ENCODE results near the gene ZDHHC14. TPM values are rescaled to one million over a fixed set of nuclear protein-coding genes. Genes with fewer than 3 reads are reported as not detected.

ZDHHC14 gene
- total RNA-seq, 1 donor = 4.3 TPM

DNA sequence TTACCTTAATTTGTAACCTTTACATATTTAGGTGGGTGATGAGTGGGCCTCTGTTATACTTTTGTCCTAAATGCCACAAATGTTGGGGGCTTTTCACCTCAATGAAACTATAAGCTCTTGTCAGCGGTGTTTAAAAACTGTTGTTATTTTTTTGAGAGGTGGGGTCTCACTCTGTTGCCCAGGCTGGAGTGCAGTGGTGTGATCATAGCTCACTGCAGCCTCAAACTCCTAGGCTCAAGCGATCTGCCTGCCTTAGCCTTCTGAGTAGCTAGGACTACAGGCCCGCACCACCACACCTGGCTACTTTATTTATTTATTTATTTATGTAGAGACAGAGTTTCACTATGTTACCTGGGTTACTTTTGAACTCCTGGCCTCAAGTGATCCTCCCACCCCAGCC, 66.7 kb downstream of the ZDHHC14 start:
- TF ChIP-seq, protein P1, sequence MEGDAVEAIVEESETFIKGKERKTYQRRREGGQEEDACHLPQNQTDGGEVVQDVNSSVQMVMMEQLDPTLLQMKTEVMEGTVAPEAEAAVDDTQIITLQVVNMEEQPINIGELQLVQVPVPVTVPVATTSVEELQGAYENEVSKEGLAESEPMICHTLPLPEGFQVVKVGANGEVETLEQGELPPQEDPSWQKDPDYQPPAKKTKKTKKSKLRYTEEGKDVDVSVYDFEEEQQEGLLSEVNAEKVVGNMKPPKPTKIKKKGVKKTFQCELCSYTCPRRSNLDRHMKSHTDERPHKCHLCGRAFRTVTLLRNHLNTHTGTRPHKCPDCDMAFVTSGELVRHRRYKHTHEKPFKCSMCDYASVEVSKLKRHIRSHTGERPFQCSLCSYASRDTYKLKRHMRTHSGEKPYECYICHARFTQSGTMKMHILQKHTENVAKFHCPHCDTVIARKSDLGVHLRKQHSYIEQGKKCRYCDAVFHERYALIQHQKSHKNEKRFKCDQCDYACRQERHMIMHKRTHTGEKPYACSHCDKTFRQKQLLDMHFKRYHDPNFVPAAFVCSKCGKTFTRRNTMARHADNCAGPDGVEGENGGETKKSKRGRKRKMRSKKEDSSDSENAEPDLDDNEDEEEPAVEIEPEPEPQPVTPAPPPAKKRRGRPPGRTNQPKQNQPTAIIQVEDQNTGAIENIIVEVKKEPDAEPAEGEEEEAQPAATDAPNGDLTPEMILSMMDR (IDR thresholded peaks at IDR 0.05; ENCODE audit: insufficient read depth, low read depth, low read length) = no peak
- DNase-seq (ENCODE audit: low read depth) = no peak
- no peak overlapping the region for H3K4me3 ChIP-seq (ENCODE audit: low read depth, low read length)

DNA sequence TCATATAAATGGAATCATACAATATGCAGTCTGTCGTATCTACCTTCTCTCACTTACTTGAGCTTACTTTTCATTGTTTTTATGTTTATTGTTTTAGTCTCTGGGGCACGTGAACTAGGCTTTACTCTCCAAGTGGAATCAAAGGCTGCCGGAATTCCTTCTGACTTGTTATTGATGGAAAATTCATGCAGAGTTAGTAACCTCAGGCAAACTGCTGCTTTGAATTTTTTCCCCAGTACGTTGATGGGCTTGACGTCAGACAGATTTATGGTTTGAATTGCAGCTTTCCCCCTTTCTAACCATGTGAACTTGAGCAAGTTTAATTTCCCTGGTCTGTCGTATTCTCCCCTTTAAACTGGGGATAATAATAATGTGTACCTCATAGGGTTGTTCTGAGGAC, 68.6 kb downstream of the ZDHHC14 start:
- TF ChIP-seq, protein P1 (IDR thresholded peaks at IDR 0.05; ENCODE audit: insufficient read depth, low read depth, low read length) = no peak
- no peak overlapping the region for H3K4me3 ChIP-seq (ENCODE audit: low read depth, low read length)
- DNase-seq (ENCODE audit: low read depth) = peak; percentile 16

GRCh38 chr6:157450931-157451742, 70.1 kb downstream of the ZDHHC14 start:
- DNase-seq (ENCODE audit: low read depth) = no peak
- no peak overlapping the region for H3K4me3 ChIP-seq (ENCODE audit: low read depth, low read length)
- TF ChIP-seq, protein P1 (IDR thresholded peaks at IDR 0.05; ENCODE audit: insufficient read depth, low read depth, low read length) = no peak

GRCh38 chr6:157452096-157452495, 71.1 kb downstream of the ZDHHC14 start:
- TF ChIP-seq, protein P1 (IDR thresholded peaks at IDR 0.05; ENCODE audit: insufficient read depth, low read depth, low read length) = no peak
- no peak overlapping the region for H3K4me3 ChIP-seq (ENCODE audit: low read depth, low read length)
- no peak for DNase-seq (ENCODE audit: low read depth)

- TF ChIP-seq, protein P1 (IDR thresholded peaks at IDR 0.05; ENCODE audit: insufficient read depth, low read depth, low read length) = no peak
- no peak for DNase-seq (ENCODE audit: low read depth)
- H3K4me3 ChIP-seq (ENCODE audit: low read depth, low read length) = no peak overlapping the region
These were observed 72.1 kb downstream of the ZDHHC14 start for GRCh38 chr6:157453131-157453530.

- TF ChIP-seq, protein P1 (IDR thresholded peaks at IDR 0.05; ENCODE audit: insufficient read depth, low read depth, low read length) = no peak
These were observed 73.0 kb downstream of the ZDHHC14 start for GRCh38 chr6:157453978-157454377.

More at GRCh38 chr6:157453978-157454377, 73.0 kb downstream of the ZDHHC14 start:
- DNase-seq (ENCODE audit: low read depth) = no peak
- H3K4me3 ChIP-seq (ENCODE audit: low read depth, low read length) = no peak overlapping the region
